Measurements from ENCODE around the gene MSTN. TPM values are rescaled to one million over a fixed set of nuclear protein-coding genes. Genes with fewer than 3 reads are reported as not detected.
A peak's percentile ranks its signal among the peaks of the same experiment; 100 is the strongest.
"Not testable (repeated sequence)": the region's sequence is repeated elsewhere in the genome, so short reads cannot be mapped to it uniquely, and the experiment has no call there.

The MSTN gene
- total RNA-seq, 1 experiment from 2014 or later, result not detected

- POLR2A ChIA-PET (ENCODE audit: unreplicated experiment), result no interaction called here
- no peak overlapping the region for H2AFZ ChIP-seq
- intact Hi-C loops (cut with micrococcal nuclease; ENCODE audit: unreplicated experiment), result no loop called here
- H4K20me1 ChIP-seq (ENCODE audit: insufficient read depth), result no peaks in the 10 kb centered on the region
- no peak overlapping the region for H3K4me3 ChIP-seq
- H3K27ac ChIP-seq, result no peak overlapping the region
- no peaks in the 10 kb centered on the region for H3K27me3 ChIP-seq (ENCODE audit: insufficient read depth, low read depth)
- H3K4me1 ChIP-seq (replicated peaks; ENCODE audit: insufficient read depth), result no peaks in the 10 kb centered on the region
- BruUV-seq (replicated peaks), result no TSS peak
- H3K9me2 ChIP-seq (ENCODE audit: insufficient read depth), result no peaks in the 10 kb centered on the region
- TF ChIP-seq CTCF (conservative IDR thresholded peaks at IDR 0.05) (no peak), EZH2 (IDR thresholded peaks at IDR 0.05; ENCODE audit: low read depth) (no peak)
- no peaks in the 10 kb centered on the region for H3K9me3 ChIP-seq (ENCODE audit: insufficient read depth, low read depth)
- H3F3A ChIP-seq (ENCODE audit: insufficient read depth, low read depth), result no peaks in the 10 kb centered on the region
- H3K4me2 ChIP-seq, result no peak overlapping the region
- no peaks in the 10 kb centered on the region for H3K79me2 ChIP-seq (ENCODE audit: low read depth)
- no peak for DNase-seq
- no peaks in the 10 kb centered on the region for H3K36me3 ChIP-seq (ENCODE audit: low read depth)
- CTCF ChIA-PET, result no interaction called here
These were observed 26.5 kb downstream of the MSTN start for GRCh38 chr2:190036071-190036470.

- H2AFZ ChIP-seq; H3K4me3 ChIP-seq; H3K9me2 ChIP-seq (ENCODE audit: insufficient read depth); DNase-seq; H3K4me1 ChIP-seq (replicated peaks; ENCODE audit: insufficient read depth); intact Hi-C loops (cut with micrococcal nuclease; ENCODE audit: unreplicated experiment); H3K9me3 ChIP-seq (ENCODE audit: insufficient read depth, low read depth); H3K27ac ChIP-seq; H3F3A ChIP-seq (ENCODE audit: insufficient read depth, low read depth); CTCF ChIA-PET; H3K4me2 ChIP-seq; H3K27me3 ChIP-seq (ENCODE audit: insufficient read depth, low read depth); H3K79me2 ChIP-seq (ENCODE audit: low read depth); H4K20me1 ChIP-seq (ENCODE audit: insufficient read depth); POLR2A ChIA-PET (ENCODE audit: unreplicated experiment); BruUV-seq (replicated peaks); H3K36me3 ChIP-seq (ENCODE audit: low read depth): not testable (repeated sequence)
These were observed 28.1 kb downstream of the MSTN start for GRCh38 chr2:190034417-190034816.

GRCh38 chr2:190031969-190032618 lies 30.4 kb downstream of the MSTN start:
- intact Hi-C loops (cut with micrococcal nuclease; ENCODE audit: unreplicated experiment), result no loop called here
- no peak overlapping the region for H3K4me3 ChIP-seq
- H2AFZ ChIP-seq, result no peak overlapping the region
- TF ChIP-seq EZH2 (IDR thresholded peaks at IDR 0.05; ENCODE audit: low read depth) (no peak), CTCF (conservative IDR thresholded peaks at IDR 0.05) (no peak)
- ChIA-PET CTCF (no interaction called here), POLR2A (ENCODE audit: unreplicated experiment) (no interaction called here)
- H3K9me3 ChIP-seq (ENCODE audit: insufficient read depth, low read depth), result no peaks in the 10 kb centered on the region
- H3K9me2 ChIP-seq (ENCODE audit: insufficient read depth), result no peaks in the 10 kb centered on the region
- H3K36me3 ChIP-seq (ENCODE audit: low read depth), result no peaks in the 10 kb centered on the region
- H3K27ac ChIP-seq, result no peak overlapping the region
- DNase-seq, result no peak
- H3F3A ChIP-seq (ENCODE audit: insufficient read depth, low read depth), result no peaks in the 10 kb centered on the region
- H3K27me3 ChIP-seq (ENCODE audit: insufficient read depth, low read depth), result no peaks in the 10 kb centered on the region
- H4K20me1 ChIP-seq (ENCODE audit: insufficient read depth), result no peaks in the 10 kb centered on the region
- no peak overlapping the region for H3K4me2 ChIP-seq
- BruUV-seq (replicated peaks), result no TSS peak
- H3K4me1 ChIP-seq (replicated peaks; ENCODE audit: insufficient read depth), result no peaks in the 10 kb centered on the region
- H3K79me2 ChIP-seq (ENCODE audit: low read depth), result no peaks in the 10 kb centered on the region

GRCh38 chr2:190023860-190024259 lies 38.7 kb downstream of the MSTN start:
- BruUV-seq (replicated peaks), result no TSS peak
- Histone ChIP-seq H3K27ac (no peak overlapping the region), H3F3A (ENCODE audit: insufficient read depth, low read depth) (no peaks in the 10 kb centered on the region), H3K4me3 (no peak overlapping the region), H3K4me2 (no peak overlapping the region), H3K36me3 (ENCODE audit: low read depth) (no peaks in the 10 kb centered on the region), H3K79me2 (ENCODE audit: low read depth) (no peaks in the 10 kb centered on the region), H4K20me1 (ENCODE audit: insufficient read depth) (no peaks in the 10 kb centered on the region), H3K4me1 (replicated peaks; ENCODE audit: insufficient read depth) (no peaks in the 10 kb centered on the region), H3K27me3 (ENCODE audit: insufficient read depth, low read depth) (no peaks in the 10 kb centered on the region), H3K9me2 (ENCODE audit: insufficient read depth) (no peaks in the 10 kb centered on the region), H2AFZ (no peak overlapping the region), H3K9me3 (ENCODE audit: insufficient read depth, low read depth) (no peaks in the 10 kb centered on the region)
- CTCF ChIA-PET, result no interaction called here
- no peak for TF ChIP-seq EZH2 (IDR thresholded peaks at IDR 0.05; ENCODE audit: low read depth)
- peak; percentile 57; the same call in 1 of the 2 replicates for TF ChIP-seq CTCF (conservative IDR thresholded peaks at IDR 0.05)
- intact Hi-C loops (cut with micrococcal nuclease; ENCODE audit: unreplicated experiment), result no loop called here
- POLR2A ChIA-PET (ENCODE audit: unreplicated experiment), result no interaction called here
- no peak for DNase-seq
